Upper lobe of left lung (tissue), 6 donors: Measurements from ENCODE around the gene PTPRN2. TPM values are rescaled to one million over a fixed set of nuclear protein-coding genes. Genes with fewer than 3 reads are reported as not detected.
A peak's percentile ranks its signal among the peaks of the same experiment; 100 is the strongest.
"Not testable (repeated sequence)": the region's sequence is repeated elsewhere in the genome, so short reads cannot be mapped to it uniquely, and the experiment has no call there.

Experiments used
- ATAC-seq, 2 donors: fragments of 200-7000 bp; cut with Tn5 transposase; one replicate each; pipeline ENCODE4 v1.9.1; 2022; ENCODE audit warnings: mild to moderate bottlenecking in 2 of 2, moderate library complexity in 2 of 2; ENCODE audit not compliant: low FRiP score in 2 of 2
- DNase-seq, 2 donors: peaks; one replicate each; pipeline ENCODE4 v3.0.0-alpha.2; 2019 to 2020
- H3K27ac ChIP-seq, 4 donors: fragments of 200-600 bp; sonication (generic); one replicate each; pipeline ENCODE4 v1.5.1; 2016 to 2019
- H3K27me3 ChIP-seq, 4 donors: fragments of 200-600 bp; sonication (generic); one replicate each; pipeline ENCODE4 v1.5.1; 2017 to 2019
- H3K36me3 ChIP-seq, 4 donors: fragments of 200-600 bp; sonication (generic); one replicate each; pipeline ENCODE4 v1.5.1; 2016 to 2019
- H3K4me1 ChIP-seq, 4 donors: fragments of 200-600 bp; sonication (generic); one replicate each; pipeline ENCODE4 v1.5.1; 2018 to 2019
- H3K4me3 ChIP-seq, 4 donors: fragments of 200-600 bp; sonication (generic); one replicate each; pipeline ENCODE4 v1.5.1; 2017 to 2019; ENCODE audit warnings: mild to moderate bottlenecking in 2 of 4, moderate library complexity in 1 of 4
- H3K9me3 ChIP-seq, 4 donors: fragments of 200-600 bp; sonication (generic); one replicate each; pipeline ENCODE4 v1.5.1; 2018 to 2019
- EP300 ChIP-seq, 4 donors: sonication (generic); formaldehyde crosslinking; IDR thresholded peaks; one replicate each; pipeline ENCODE4 v1.5.1; 2017; ENCODE audit warnings: antibody characterized with exemption in 4 of 4, control low read depth in 2 of 4
- POLR2A ChIP-seq, 4 donors: fragments of 450-650 bp; IDR thresholded peaks; one replicate each; pipeline ENCODE4 v1.5.1; 2016 to 2017; ENCODE audit warnings: antibody characterized with exemption in 4 of 4, mild to moderate bottlenecking in 2 of 4
- POLR2AphosphoS5 ChIP-seq, 2 donors: sonication (generic); formaldehyde crosslinking; IDR thresholded peaks; one replicate each; pipeline ENCODE4 v1.5.1; 2017; ENCODE audit warnings: antibody characterized with exemption in 2 of 2
- WGBS, 2 donors: methylation state at CpG; one replicate each; pipeline ENCODE4 v1.1.5; 2017 to 2018; 5-methylcytosine and 5-hydroxymethylcytosine counted together
- small RNA-seq, 4 donors: library from RNA; depleted of rRNA; stranded (forward); fragments of <200 nt; gene quantifications; one replicate each; pipeline ENCODE3, GENCODE V24; 2016
- total RNA-seq, 6 donors: library from RNA; depleted of rRNA in 4 of 6; stranded (reverse); fragments of >200 nt in 4 of 6; gene quantifications; one replicate each; pipeline versions ENCODE4 v1.1.0 to v1.2.1, GENCODE V29; 2016 to 2021
- TF ChIP-seq, protein P1 (sequence below), 6 experiments: fragments of 450-650 bp in 4 of 6; fragments of 200-600 bp in 2 of 6; sonication (generic) in 2 of 6; IDR thresholded peaks; one replicate each; pipeline ENCODE4 v1.5.1; 2016 to 2019; ENCODE audit warnings: antibody characterized with exemption in 6 of 6
- donor health status: DM: no; HTN: no; CAD: no; lungs with moderate emphysema.
- donor health status: DM: no; HTN: yes; CAD: no; lungs with severe emphysema.

The PTPRN2 gene
- total RNA-seq, 6 donors from 2014 or later: 3.3 to 7.9 (median 5.2) TPM

DNA sequence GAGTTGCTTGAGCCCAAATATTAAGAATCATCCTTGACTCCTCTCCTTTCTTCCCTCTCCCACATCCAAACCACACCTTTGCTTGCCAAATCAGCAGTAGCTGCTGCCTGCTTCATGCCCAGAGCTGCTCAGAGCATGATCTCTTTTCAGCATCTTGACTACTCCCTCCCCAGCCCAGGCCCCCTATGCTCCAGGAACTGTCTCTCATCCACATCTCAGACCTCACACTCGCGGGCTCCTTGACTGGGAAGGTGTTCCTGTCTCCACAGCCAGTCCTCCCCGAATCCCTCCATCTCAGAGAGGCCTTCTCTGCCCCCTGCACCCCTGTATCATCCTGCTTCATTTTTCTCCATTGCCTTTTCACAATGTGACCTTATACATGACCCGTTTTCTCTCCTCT lies 1093.8 kb downstream of the PTPRN2 start:
- ATAC-seq (no peak), DNase-seq (no peak)
- Histone ChIP-seq H3K4me3 (no peak overlapping the region), H3K27me3 (no peaks in the 10 kb centered on the region), H3K4me1 (no peaks in the 10 kb centered on the region), H3K9me3 (peaks cover 0 to 6% (median 0%) of the 10 kb centered on the region in 4 donors), H3K36me3 (no peaks in the 10 kb centered on the region), H3K27ac (no peak overlapping the region)
- 83 to 96% methylated on average over 4 of the region's 4 CpGs for WGBS, 2 donors
- TF ChIP-seq, protein P1, sequence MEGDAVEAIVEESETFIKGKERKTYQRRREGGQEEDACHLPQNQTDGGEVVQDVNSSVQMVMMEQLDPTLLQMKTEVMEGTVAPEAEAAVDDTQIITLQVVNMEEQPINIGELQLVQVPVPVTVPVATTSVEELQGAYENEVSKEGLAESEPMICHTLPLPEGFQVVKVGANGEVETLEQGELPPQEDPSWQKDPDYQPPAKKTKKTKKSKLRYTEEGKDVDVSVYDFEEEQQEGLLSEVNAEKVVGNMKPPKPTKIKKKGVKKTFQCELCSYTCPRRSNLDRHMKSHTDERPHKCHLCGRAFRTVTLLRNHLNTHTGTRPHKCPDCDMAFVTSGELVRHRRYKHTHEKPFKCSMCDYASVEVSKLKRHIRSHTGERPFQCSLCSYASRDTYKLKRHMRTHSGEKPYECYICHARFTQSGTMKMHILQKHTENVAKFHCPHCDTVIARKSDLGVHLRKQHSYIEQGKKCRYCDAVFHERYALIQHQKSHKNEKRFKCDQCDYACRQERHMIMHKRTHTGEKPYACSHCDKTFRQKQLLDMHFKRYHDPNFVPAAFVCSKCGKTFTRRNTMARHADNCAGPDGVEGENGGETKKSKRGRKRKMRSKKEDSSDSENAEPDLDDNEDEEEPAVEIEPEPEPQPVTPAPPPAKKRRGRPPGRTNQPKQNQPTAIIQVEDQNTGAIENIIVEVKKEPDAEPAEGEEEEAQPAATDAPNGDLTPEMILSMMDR (IDR thresholded peaks at IDR 0.05): no peak
- TF ChIP-seq POLR2AphosphoS5 (IDR thresholded peaks at IDR 0.05) (no peak), POLR2A (IDR thresholded peaks at IDR 0.05) (no peak), EP300 (IDR thresholded peaks at IDR 0.05) (no peak)

DNA sequence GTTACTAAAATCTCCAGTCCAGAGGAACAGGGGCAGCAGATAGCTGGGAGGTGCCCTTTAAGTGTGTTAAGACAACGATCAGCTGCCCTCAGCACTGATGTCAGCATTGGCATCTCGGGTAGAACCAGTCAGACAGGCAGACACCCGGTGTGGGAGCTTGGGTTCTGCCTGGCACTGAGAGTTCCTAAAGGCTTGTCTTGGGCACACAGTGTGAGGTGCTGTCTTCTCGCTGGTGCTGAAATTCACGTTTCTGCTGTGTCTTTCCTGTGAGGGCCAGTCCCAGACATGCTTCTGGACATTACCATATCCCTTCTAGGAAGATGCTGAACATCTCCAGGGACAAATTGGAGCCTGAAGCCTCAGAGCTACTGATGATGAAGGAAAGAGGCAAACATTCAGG lies 1094.6 kb downstream of the PTPRN2 start:
- no peak for ATAC-seq
- peaks cover 0 to 6% (median 0%) of the 10 kb centered on the region in 4 donors for H3K9me3 ChIP-seq
- WGBS, 2 donors: 55 to 56% methylated on average over 3 to 5 of the region's 5 CpGs
- no peak overlapping the region for H3K4me3 ChIP-seq
- DNase-seq: no peak
- H3K4me1 ChIP-seq: no peaks in the 10 kb centered on the region
- no peaks in the 10 kb centered on the region for H3K36me3 ChIP-seq
- no peak overlapping the region for H3K27ac ChIP-seq
- no peaks in the 10 kb centered on the region for H3K27me3 ChIP-seq
- TF ChIP-seq, protein P1 (IDR thresholded peaks at IDR 0.05): no peak
- TF ChIP-seq EP300 (IDR thresholded peaks at IDR 0.05) (no peak), POLR2AphosphoS5 (IDR thresholded peaks at IDR 0.05) (no peak), POLR2A (IDR thresholded peaks at IDR 0.05) (no peak)

DNA sequence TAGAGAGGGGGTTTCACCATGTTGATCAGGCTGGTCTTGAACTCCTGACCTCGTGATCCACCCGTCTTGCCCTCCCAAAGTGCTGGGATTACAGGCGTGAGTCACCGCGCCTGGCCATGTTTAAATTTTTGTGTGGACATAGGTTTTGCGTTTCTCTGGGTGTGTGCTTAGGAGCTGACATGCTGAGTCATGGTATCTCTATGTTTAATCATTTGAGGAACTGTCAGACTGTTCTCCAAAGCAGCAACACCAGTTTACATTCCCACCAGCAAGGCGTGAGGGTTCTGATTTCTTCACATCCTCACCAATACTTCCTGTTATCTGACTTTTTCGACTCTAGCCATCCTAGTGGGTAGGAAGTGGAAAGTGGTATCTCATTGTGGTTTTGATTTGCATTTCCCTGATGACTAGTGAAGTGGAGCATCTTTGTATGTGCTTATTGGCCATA lies 1097.1 kb downstream of the PTPRN2 start:
- DNase-seq (peak in 1 of 2 donors; percentile 39), ATAC-seq (peak; percentile 71 to 78)
- Histone ChIP-seq H3K4me1 (no peaks in the 10 kb centered on the region), H3K27me3 (no peaks in the 10 kb centered on the region), H3K27ac (peak overlapping the region in 2 of 4 donors; percentile 36 to 76), H3K4me3 (no peak overlapping the region), H3K9me3 (peaks cover 0 to 6% (median 0%) of the 10 kb centered on the region in 4 donors), H3K36me3 (no peaks in the 10 kb centered on the region)
- WGBS, 2 donors: 54 to 74% methylated on average over 8 of the region's 8 CpGs
- TF ChIP-seq POLR2A (IDR thresholded peaks at IDR 0.05) (no peak), POLR2AphosphoS5 (IDR thresholded peaks at IDR 0.05) (peak in 1 of 2 donors; percentile 37), EP300 (IDR thresholded peaks at IDR 0.05) (no peak)
- TF ChIP-seq, protein P1 (IDR thresholded peaks at IDR 0.05): no peak

DNA sequence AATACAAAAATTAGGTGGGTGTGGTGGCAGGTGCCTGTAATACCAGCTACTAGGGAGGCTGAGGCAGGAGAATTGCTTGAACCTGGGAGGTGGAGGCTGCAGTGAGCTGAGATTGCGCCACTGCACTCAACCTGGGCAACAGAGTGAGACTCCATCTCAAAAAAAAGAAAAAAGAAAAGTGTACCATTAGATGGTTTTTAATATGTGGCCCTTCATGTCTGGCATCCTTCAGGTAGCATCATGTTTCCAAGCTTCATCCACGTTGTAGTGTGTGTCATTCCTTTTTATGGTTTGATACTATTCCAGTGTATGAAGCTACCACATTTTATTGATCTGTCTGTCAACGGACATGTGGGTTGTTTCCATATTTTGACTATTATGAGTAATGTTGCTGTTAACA lies 1097.8 kb downstream of the PTPRN2 start:
- H3K9me3 ChIP-seq, H3K36me3 ChIP-seq, H3K4me1 ChIP-seq, H3K4me3 ChIP-seq, ATAC-seq, H3K27me3 ChIP-seq, DNase-seq: not testable (repeated sequence)
- 77 to 78% methylated on average over 3 of the region's 3 CpGs for WGBS, 2 donors
- peak overlapping the region in 1 of 4 donors; percentile 76 for H3K27ac ChIP-seq

Small RNA genes within 50 kb of the gene (small RNA-seq; reads per million reads assigned to genes)
- 0 reads per million in 4 donors for gene MIR153-2
- gene MIR5707: 0 reads per million in 4 donors
- gene MIR595: 0 reads per million in 4 donors
- 0 reads per million in 4 donors for gene THAP5P1

Other genes starting within 250 kb of the PTPRN2 start
- gene NCAPG2, start 117.0 kb upstream of the PTPRN2 start, total RNA-seq: 10 to 100 TPM in 1 of 6 donors, 1 to 10 TPM in 5; 4.6 to 11.0 (median 7.8) TPM
- 100 to 1,000 TPM in 2 of 6 donors, 10 to 100 TPM in 4; 60.7 to 115 (median 74.7) TPM for gene ESYT2, start 241.7 kb upstream of the PTPRN2 start, total RNA-seq